GM21529 (cell line): ENCODE results near the gene EDEM2.
"Not testable (repeated sequence)": the region's sequence is repeated elsewhere in the genome, so short reads cannot be mapped to it uniquely, and the experiment has no call there.

Source experiments
- ATAC-seq: cut with Tn5 transposase; IDR thresholded peaks from one replicate; pipeline ENCODE4 v1.9.1; 2021; ENCODE audit not compliant: unreplicated experiment

EDEM2 gene

GRCh38 chr20:35129647-35130069 is 17.5 kb downstream of the EDEM2 start:
- ATAC-seq, result no peak

DNA sequence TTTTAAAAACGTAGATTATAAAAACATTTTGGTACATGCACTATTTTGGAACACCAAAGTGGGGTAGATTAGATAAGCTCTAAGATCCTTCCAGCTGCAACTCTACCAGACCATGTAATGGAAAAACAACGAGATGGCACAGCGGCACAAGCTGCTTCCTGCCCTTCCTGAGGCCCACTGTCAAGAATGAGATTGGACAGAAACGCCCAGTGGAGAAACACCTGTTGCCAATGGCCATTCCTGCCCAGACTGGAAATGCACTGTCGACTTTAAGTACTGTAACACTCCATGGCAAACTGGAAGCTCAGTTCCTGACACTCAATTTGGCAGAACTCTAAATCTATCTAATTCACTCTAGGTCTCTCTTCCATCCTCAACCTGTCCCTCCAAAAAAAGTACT is 21.4 kb downstream of the EDEM2 start:
- ATAC-seq, result no peak

DNA sequence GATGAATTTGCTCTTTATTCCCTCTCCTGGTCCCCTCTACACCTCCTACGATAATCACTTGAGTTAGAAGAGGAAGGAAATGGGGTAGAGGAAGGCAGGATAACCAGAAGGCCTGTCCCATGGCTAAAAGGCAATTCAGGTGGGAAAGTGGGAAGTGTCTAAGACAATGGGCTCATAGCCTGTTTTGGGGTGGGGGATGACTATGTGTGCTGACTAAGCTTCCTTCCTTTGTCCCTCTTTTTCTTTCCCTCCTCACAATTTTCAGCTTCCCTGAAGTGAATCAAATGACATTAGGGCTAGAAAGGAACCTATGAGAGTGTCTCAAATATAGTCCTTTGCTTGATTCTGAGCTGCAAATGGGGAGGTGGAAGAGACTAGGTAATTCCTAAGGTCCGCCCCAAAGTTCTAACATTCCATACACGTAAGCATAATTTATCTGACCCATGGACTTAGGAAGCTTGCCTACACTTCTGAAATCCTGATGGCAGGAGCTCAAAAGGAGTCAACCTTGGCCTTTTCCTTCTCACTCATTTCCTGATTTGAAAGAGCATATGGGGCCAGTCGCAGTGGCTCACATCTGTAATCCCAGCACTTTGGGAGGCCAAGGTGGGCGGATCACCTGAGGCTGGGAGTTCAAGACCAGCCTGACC is 24.3 kb downstream of the EDEM2 start:
- ATAC-seq, result no peak

- no peak for ATAC-seq
These were observed 25.9 kb downstream of the EDEM2 start for GRCh38 chr20:35121186-35121585.

DNA sequence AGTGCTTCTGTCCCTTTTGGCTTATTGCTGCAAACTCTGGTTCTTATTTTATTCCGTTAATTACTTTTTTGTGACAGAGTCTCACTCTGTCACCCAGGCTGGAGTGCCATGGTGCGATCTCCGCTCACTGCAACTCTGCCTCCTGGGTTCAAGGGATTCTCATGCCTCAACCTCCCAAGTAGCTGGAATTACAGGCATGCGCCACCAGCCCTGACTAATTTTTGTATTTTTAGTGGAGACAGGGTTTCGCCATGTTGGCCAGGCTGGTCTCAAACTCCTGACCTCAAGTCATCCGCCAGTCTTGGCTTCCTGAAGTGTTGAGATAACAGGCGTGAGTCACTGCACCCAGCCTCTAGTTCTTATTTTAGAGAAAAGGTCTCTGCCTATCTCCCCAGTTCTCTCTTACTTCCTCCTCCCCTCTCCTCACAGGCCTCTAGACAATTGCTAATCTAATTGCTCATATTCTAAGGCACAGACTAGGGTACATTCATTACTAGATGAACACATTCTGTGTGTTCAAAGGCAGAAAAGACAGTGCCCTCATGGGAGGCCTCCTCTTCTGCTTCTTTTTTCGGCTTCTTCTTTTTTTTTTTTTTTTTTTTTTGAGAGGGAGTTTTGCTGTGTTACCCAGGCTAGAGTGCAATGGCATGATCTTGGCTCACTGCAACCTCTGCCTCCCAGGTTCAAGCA is 27.0 kb downstream of the EDEM2 start:
- no peak for ATAC-seq

DNA sequence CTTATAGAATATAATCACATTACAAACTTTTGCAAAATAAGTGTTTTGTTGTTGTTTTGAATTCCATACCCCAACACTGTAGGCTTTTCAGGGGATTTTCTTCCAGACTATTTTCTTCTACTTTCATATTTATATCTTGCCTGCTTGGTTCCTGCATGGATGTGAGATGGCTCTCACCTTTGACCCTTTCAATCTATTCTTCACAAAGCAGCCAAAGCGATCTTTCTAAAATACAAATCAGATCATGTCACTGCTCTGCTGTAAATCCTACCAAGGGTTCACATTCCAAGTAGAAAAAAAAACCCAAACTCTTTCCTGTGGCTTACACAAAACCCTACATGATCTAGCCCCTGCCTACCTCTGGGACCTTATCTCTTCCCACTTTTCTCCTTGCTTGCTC is 29.5 kb downstream of the EDEM2 start:
- ATAC-seq, result no peak

- no peak for ATAC-seq
These were observed 29.9 kb downstream of the EDEM2 start for GRCh38 chr20:35117196-35117595.

GRCh38 chr20:35116258-35116657 is 30.9 kb downstream of the EDEM2 start:
- ATAC-seq, result no peak

GRCh38 chr20:35115606-35116005 is 31.5 kb downstream of the EDEM2 start:
- ATAC-seq, result no peak

DNA sequence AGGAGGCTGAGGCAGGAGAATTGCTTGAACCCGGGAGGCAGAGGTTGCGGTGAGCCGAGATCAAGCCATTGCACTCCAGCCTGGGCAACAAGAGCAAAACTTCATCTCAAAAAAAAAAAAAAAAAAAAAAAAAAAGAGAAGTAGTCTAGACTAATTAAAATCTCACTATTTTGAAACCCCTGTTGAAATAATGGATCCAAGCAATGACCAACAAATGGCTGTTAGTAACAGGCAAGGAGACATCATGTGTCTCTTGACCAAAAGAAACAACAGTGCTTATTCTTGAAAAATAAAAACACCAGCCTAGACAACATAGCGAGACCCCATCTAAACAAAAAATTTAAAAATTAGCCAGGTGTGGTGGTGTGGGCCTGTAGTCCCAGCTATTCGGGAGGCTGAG is 34.9 kb downstream of the EDEM2 start:
- ATAC-seq, result not testable (repeated sequence)

DNA sequence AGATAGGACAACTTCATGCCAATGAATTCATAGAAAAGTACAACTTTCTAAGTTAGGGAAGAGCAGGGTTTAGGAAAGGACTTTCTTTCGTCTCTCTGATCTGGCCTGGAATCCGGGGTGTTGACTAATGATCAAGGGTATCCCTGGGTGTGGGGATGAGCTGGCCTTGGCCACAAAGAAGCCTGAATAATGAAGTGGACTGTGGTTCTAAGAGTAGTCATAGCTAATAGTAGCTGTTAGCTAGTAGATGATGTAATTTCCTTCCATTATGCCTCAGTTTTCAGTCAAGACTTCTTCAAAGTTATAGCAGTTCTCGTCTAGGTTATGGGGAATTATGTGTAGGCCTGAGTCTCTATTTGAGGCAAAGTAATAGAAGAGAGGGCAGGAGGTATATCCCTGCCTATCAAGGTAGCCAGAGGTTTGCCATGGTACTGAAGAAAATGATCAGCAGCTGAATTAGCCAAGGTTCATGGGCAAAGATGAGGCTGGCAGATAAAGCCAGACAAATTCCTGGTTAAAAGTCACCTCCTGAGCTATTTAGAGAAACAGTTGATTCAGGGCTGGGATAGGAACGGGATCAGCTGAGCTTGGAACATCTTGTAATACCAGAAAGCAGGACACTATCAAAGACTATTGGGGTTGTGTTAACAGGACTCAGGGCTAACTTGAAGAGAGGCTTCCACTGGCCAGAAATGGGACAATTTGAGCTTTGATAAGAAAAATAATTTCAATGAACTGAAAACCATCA is 35.8 kb downstream of the EDEM2 start:
- ATAC-seq, result no peak

- ATAC-seq, result no peak
These were observed 38.2 kb downstream of the EDEM2 start for GRCh38 chr20:35108921-35109320.

DNA sequence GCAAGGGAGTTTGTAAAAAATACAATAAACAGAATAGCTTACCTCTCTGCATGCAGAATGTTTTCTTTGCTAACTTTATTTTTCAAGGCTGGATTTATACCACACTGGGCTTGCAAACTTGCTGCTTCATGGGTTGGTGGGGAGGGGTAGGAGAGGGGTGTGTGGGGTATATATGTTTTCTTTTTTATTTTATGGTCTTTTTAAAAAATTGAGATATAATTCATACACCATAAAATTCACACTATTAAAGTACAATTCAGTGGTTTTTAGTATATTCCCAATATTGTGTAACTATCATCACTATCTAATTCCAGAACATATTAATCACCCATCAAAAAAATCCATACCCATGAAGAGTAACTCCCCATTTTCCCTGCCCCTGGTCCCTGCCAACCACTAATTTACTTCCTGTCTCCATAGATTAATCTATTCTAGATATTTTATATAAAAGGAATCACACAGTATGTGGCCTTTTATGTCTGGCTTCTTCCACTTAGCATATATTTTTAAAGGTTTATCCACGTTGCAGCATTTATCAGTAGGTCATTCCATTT is 40.2 kb downstream of the EDEM2 start:
- ATAC-seq, result no peak

- no peak for ATAC-seq
These were observed 42.3 kb downstream of the EDEM2 start for GRCh38 chr20:35104685-35105295.

DNA sequence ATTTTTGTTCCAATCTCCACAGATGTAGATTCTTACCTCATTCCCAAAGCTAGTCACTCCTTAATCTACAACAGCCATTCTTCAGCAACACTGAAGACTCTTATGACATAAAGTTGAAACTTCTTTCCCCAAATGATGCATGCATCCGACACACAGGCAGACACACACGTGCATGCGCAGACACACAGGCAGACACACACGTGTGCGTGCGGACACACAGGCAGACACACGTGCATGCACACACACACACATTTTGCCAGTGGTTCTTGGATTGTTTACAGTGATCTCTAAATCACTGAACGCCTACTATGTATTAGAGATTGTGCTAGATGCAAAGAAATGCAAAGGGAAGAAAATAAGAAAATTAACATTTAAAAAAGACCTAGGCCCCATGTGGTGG is 45.5 kb downstream of the EDEM2 start:
- no peak for ATAC-seq

GRCh38 chr20:35093267-35093884 is 53.8 kb downstream of the EDEM2 start:
- no peak for ATAC-seq

- ATAC-seq, result peak; percentile 92
These were observed 54.4 kb downstream of the EDEM2 start, which contains the start of gene TRPC4AP for GRCh38 chr20:35092524-35093266. Gene TRPC4AP, minus strand, starts transcription at chr20:35092807. Its CDS starts 26 bp downstream, at chr20:35092781.

- ATAC-seq, result peak; percentile 28
These were observed 55.2 kb downstream of the EDEM2 start for GRCh38 chr20:35091816-35092523.
